Measurements from ENCODE around the gene B3GNT3.

DNA sequence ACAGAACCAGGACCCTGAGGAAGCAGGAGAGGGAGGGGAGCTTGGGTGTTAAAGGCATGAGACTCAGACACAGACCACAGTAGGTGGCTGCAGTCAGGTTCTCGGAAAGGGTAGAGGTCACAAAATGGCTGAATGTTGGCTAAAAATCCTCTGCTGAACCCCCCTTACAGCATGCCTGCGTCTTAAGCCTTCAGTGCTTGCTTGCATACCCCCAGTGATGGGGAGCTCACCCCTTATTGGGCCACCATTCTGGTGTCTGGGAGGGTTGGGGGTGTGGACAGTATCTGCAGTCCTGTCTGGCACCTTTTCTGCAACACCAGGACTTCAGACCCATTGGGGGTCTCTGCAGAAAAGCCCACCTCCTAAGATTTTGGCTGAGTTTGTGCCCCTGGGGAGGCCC is 14.2 kb upstream of the B3GNT3 start:
- TF ChIP-seq, protein P1, sequence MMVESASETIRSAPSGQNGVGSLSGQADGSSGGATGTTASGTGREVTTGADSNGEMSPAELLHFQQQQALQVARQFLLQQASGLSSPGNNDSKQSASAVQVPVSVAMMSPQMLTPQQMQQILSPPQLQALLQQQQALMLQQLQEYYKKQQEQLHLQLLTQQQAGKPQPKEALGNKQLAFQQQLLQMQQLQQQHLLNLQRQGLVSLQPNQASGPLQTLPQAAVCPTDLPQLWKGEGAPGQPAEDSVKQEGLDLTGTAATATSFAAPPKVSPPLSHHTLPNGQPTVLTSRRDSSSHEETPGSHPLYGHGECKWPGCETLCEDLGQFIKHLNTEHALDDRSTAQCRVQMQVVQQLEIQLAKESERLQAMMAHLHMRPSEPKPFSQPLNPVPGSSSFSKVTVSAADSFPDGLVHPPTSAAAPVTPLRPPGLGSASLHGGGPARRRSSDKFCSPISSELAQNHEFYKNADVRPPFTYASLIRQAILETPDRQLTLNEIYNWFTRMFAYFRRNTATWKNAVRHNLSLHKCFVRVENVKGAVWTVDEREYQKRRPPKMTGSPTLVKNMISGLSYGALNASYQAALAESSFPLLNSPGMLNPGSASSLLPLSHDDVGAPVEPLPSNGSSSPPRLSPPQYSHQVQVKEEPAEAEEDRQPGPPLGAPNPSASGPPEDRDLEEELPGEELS (CRISPR knock-in tag; IDR thresholded peaks at IDR 0.05), result no peak
- TF ChIP-seq, protein P2, sequence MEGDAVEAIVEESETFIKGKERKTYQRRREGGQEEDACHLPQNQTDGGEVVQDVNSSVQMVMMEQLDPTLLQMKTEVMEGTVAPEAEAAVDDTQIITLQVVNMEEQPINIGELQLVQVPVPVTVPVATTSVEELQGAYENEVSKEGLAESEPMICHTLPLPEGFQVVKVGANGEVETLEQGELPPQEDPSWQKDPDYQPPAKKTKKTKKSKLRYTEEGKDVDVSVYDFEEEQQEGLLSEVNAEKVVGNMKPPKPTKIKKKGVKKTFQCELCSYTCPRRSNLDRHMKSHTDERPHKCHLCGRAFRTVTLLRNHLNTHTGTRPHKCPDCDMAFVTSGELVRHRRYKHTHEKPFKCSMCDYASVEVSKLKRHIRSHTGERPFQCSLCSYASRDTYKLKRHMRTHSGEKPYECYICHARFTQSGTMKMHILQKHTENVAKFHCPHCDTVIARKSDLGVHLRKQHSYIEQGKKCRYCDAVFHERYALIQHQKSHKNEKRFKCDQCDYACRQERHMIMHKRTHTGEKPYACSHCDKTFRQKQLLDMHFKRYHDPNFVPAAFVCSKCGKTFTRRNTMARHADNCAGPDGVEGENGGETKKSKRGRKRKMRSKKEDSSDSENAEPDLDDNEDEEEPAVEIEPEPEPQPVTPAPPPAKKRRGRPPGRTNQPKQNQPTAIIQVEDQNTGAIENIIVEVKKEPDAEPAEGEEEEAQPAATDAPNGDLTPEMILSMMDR (IDR thresholded peaks at IDR 0.05), result no peak
- TF ChIP-seq NFATC4 (CRISPR knock-in tag; IDR thresholded peaks at IDR 0.05), result no peak
- TF ChIP-seq, protein P3, sequence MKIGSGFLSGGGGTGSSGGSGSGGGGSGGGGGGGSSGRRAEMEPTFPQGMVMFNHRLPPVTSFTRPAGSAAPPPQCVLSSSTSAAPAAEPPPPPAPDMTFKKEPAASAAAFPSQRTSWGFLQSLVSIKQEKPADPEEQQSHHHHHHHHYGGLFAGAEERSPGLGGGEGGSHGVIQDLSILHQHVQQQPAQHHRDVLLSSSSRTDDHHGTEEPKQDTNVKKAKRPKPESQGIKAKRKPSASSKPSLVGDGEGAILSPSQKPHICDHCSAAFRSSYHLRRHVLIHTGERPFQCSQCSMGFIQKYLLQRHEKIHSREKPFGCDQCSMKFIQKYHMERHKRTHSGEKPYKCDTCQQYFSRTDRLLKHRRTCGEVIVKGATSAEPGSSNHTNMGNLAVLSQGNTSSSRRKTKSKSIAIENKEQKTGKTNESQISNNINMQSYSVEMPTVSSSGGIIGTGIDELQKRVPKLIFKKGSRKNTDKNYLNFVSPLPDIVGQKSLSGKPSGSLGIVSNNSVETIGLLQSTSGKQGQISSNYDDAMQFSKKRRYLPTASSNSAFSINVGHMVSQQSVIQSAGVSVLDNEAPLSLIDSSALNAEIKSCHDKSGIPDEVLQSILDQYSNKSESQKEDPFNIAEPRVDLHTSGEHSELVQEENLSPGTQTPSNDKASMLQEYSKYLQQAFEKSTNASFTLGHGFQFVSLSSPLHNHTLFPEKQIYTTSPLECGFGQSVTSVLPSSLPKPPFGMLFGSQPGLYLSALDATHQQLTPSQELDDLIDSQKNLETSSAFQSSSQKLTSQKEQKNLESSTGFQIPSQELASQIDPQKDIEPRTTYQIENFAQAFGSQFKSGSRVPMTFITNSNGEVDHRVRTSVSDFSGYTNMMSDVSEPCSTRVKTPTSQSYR (CRISPR knock-in tag; IDR thresholded peaks at IDR 0.05), result no peak
- no peak for TF ChIP-seq CREM (CRISPR knock-in tag; IDR thresholded peaks at IDR 0.05)

All from WTC11 (cell line).